K562 (cell line): ENCODE results near the gene RSF1. TPM values are rescaled to one million over a fixed set of nuclear protein-coding genes. Genes with fewer than 3 reads are reported as not detected.

ENCODE experiments used
- ATF7 ChIP-seq: fragments of 450-650 bp; IDR thresholded peaks from 2 replicates; pipeline ENCODE4 v1.7.1; 2014; ENCODE audit warnings: mild to moderate bottlenecking, moderate library complexity
- CBFB ChIP-seq: sonication (generic); formaldehyde crosslinking; IDR thresholded peaks from 2 replicates; pipeline ENCODE4 v1.4.0; 2020; ENCODE audit warnings: mild to moderate bottlenecking, missing genetic modification reagents
- CTBP1 ChIP-seq: fragments of 450-650 bp; IDR thresholded peaks from 2 replicates; pipeline ENCODE4 v1.6.1; 2016; ENCODE audit warnings: borderline replicate concordance
- DNMT1 ChIP-seq: fragments of 450-650 bp; IDR thresholded peaks from 2 replicates; pipeline ENCODE4 v1.6.1; 2016; ENCODE audit warnings: antibody characterized with exemption, mild to moderate bottlenecking
- GATA2 ChIP-seq: sonication (generic); formaldehyde crosslinking; IDR thresholded peaks from 2 replicates; pipeline ENCODE4 v1.4.0; 2020; ENCODE audit warnings: mild to moderate bottlenecking, missing genetic modification reagents
- MCM5 ChIP-seq: fragments of 450-650 bp; IDR thresholded peaks from 2 replicates; pipeline ENCODE4 v1.6.1; 2016; ENCODE audit warnings: low read depth
- RB1 ChIP-seq: fragments of 450-650 bp; IDR thresholded peaks from 2 replicates; pipeline ENCODE4 v1.6.1; 2017; ENCODE audit warnings: low read depth, mild to moderate bottlenecking
- RFX5 ChIP-seq: IDR thresholded peaks from 2 replicates; pipeline ENCODE4 v1.6.1; 2011; ENCODE audit warnings: low read depth, mild to moderate bottlenecking, improper control_type of control experiment, low read length
- SMARCA4 ChIP-seq: fragments of 450-650 bp; IDR thresholded peaks from 2 replicates; pipeline ENCODE4 v1.6.1; 2016
- YY1 ChIP-seq, 3 experiments: IDR thresholded peaks; 2 replicates each; pipeline ENCODE4 v1.6.1; 2011; ENCODE audit warnings: low read length in 2 of 3, mild to moderate bottlenecking in 2 of 3, moderate library complexity in 2 of 3, borderline replicate concordance in 1 of 3, control low read depth in 1 of 3, low read depth in 1 of 3; ENCODE audit not compliant: insufficient read depth in 3 of 3, insufficient replicate concordance in 2 of 3, control insufficient read depth in 1 of 3, insufficient read length in 1 of 3; ENCODE audit errors: extremely low read depth in 1 of 3
- ZNF780A ChIP-seq: fragments of 250-450 bp; sonication (Bioruptor Pico); IDR thresholded peaks from 2 replicates; pipeline ENCODE4 v1.5.0; 2021; ENCODE audit warnings: mild to moderate bottlenecking
- polyA plus RNA-seq, 8 experiments: library from polyadenylated mRNA; depleted of rRNA in 4 of 8; stranded (reverse) in 5 of 8; unstranded in 3 of 8; fragments of >200 nt; fragmentation: Nextera tagmentation in 2 of 8; fragmentation: Illumina TruSeq in 1 of 8; extraction: Ambion mirVana in 2 of 8; extraction: Trizol in 1 of 8; gene quantifications; 2 replicates each; pipeline versions ENCODE4 v1.2.1 to v1.2.3, GENCODE V29; 2011 to 2014; ENCODE audit warnings: inconsistent platforms in 1 of 8, missing spikeins in 1 of 8
- total RNA-seq, 7 experiments: library from RNA; depleted of rRNA in 6 of 7; stranded (reverse); fragments of >200 nt in 6 of 7; fragmentation: Illumina TruSeq in 2 of 7; extraction: Trizol in 2 of 7; gene quantifications; 2 replicates each; pipeline versions ENCODE4 v1.2.1 to v1.2.3, GENCODE V29; 2011 to 2021; ENCODE audit warnings: low replicate concordance in 1 of 7
- TF ChIP-seq, protein P1 (sequence below): sonication (generic); formaldehyde crosslinking; IDR thresholded peaks from 2 replicates; pipeline ENCODE4 v1.8.1; 2023; ENCODE audit warnings: mild to moderate bottlenecking, missing genetic modification reagents
- TF ChIP-seq, protein P2 (sequence below), 2 experiments: fragments of 450-650 bp in 1 of 2; sonication (generic) in 1 of 2; formaldehyde crosslinking in 1 of 2; IDR thresholded peaks in 1 of 2; conservative IDR thresholded peaks in 1 of 2; 2 replicates each; pipeline versions ENCODE4 v1.6.1 to v1.8.1; 2016 to 2023; ENCODE audit warnings: mild to moderate bottlenecking in 2 of 2, moderate library complexity in 2 of 2, inconsistent platforms in 1 of 2, missing genetic modification reagents in 1 of 2
- TF ChIP-seq, protein P3 (sequence below): fragments of 250-450 bp; sonication (Bioruptor Pico); IDR thresholded peaks from 2 replicates; pipeline ENCODE4 v1.5.0; 2020; ENCODE audit warnings: mild to moderate bottlenecking, borderline replicate concordance
- TF ChIP-seq, protein P4 (sequence below): sonication (generic); formaldehyde crosslinking; IDR thresholded peaks from 2 replicates; pipeline ENCODE4 v1.4.0; 2020; ENCODE audit warnings: mild to moderate bottlenecking, missing genetic modification reagents
- TF ChIP-seq, protein P5 (sequence below): sonication (generic); formaldehyde crosslinking; IDR thresholded peaks from 2 replicates; pipeline ENCODE4 v1.9.0; 2022; ENCODE audit warnings: mild to moderate bottlenecking, missing genetic modification reagents

Gene RSF1
- total and polyA plus RNA-seq, 9 of the 15 experiments (the other 6 are each of a cell fraction or from before 2014, with no cell fraction given) = 9.7 to 63.6 (median 42.8) TPM

DNA sequence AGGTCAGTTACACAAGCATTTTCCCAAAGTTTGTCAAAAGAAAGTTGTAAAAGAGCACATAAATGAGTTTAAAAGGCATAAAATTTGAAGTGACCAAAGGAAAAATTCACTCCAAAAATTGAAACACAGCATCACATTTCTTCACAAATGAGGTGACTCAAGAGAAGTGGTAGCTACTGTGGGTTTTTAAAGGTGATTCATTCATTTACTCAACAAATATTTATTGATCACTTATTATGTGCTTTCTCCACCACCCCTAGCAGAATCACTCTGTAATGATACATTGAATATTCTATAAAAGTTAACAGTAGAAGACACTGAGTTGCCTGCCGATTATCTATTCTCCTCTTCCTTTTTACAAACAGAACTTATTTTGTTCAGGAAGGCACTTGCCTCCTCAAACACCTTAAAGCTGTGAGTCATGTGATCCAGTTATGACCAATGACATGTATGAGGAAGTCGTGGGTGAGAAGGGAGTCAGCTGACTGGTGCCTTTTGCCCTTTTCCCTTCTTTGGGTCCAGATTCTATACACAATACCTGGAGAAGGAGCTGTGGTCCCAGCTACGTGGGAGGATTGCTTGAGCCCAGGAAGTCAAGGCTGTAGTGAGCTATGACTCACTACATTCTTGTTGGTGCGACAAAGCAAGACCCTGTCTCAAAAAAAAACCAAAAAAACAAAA is 115.2 kb downstream of the RSF1 start (continued):
- TF ChIP-seq, protein P1, sequence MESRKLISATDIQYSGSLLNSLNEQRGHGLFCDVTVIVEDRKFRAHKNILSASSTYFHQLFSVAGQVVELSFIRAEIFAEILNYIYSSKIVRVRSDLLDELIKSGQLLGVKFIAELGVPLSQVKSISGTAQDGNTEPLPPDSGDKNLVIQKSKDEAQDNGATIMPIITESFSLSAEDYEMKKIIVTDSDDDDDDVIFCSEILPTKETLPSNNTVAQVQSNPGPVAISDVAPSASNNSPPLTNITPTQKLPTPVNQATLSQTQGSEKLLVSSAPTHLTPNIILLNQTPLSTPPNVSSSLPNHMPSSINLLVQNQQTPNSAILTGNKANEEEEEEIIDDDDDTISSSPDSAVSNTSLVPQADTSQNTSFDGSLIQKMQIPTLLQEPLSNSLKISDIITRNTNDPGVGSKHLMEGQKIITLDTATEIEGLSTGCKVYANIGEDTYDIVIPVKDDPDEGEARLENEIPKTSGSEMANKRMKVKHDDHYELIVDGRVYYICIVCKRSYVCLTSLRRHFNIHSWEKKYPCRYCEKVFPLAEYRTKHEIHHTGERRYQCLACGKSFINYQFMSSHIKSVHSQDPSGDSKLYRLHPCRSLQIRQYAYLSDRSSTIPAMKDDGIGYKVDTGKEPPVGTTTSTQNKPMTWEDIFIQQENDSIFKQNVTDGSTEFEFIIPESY (CRISPR knock-in tag) = no peak
- TF ChIP-seq GATA2 (CRISPR knock-in tag) (no peak), RB1 (no peak), CBFB (CRISPR knock-in tag) (no peak), CTBP1 (no peak), YY1 (IDR thresholded peaks at IDR 0.05; ENCODE audit: borderline replicate concordance in 1 of 3, control insufficient read depth in 1 of 3, extremely low read depth in 1 of 3, insufficient read depth in 3 of 3, insufficient read length in 1 of 3, insufficient replicate concordance in 2 of 3, low read depth in 1 of 3, low read length in 2 of 3) (no peak), ZNF780A (no peak), SMARCA4 (peak; percentile 76), ATF7 (no peak), MCM5 (no peak), DNMT1 (no peak), RFX5 (no peak)
- TF ChIP-seq, protein P2, sequence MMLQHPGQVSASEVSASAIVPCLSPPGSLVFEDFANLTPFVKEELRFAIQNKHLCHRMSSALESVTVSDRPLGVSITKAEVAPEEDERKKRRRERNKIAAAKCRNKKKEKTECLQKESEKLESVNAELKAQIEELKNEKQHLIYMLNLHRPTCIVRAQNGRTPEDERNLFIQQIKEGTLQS (IDR thresholded peaks at IDR 0.05) = peak; percentile 77; the same call in 1 of the 2 replicates
- TF ChIP-seq, protein P2 (CRISPR knock-in tag; conservative IDR thresholded peaks at IDR 0.05) = no peak
- TF ChIP-seq, protein P3, sequence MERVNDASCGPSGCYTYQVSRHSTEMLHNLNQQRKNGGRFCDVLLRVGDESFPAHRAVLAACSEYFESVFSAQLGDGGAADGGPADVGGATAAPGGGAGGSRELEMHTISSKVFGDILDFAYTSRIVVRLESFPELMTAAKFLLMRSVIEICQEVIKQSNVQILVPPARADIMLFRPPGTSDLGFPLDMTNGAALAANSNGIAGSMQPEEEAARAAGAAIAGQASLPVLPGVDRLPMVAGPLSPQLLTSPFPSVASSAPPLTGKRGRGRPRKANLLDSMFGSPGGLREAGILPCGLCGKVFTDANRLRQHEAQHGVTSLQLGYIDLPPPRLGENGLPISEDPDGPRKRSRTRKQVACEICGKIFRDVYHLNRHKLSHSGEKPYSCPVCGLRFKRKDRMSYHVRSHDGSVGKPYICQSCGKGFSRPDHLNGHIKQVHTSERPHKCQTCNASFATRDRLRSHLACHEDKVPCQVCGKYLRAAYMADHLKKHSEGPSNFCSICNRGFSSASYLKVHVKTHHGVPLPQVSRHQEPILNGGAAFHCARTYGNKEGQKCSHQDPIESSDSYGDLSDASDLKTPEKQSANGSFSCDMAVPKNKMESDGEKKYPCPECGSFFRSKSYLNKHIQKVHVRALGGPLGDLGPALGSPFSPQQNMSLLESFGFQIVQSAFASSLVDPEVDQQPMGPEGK (CRISPR knock-in tag) = no peak
- TF ChIP-seq, protein P4, sequence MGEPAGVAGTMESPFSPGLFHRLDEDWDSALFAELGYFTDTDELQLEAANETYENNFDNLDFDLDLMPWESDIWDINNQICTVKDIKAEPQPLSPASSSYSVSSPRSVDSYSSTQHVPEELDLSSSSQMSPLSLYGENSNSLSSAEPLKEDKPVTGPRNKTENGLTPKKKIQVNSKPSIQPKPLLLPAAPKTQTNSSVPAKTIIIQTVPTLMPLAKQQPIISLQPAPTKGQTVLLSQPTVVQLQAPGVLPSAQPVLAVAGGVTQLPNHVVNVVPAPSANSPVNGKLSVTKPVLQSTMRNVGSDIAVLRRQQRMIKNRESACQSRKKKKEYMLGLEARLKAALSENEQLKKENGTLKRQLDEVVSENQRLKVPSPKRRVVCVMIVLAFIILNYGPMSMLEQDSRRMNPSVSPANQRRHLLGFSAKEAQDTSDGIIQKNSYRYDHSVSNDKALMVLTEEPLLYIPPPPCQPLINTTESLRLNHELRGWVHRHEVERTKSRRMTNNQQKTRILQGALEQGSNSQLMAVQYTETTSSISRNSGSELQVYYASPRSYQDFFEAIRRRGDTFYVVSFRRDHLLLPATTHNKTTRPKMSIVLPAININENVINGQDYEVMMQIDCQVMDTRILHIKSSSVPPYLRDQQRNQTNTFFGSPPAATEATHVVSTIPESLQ (CRISPR knock-in tag) = no peak
- TF ChIP-seq, protein P5, sequence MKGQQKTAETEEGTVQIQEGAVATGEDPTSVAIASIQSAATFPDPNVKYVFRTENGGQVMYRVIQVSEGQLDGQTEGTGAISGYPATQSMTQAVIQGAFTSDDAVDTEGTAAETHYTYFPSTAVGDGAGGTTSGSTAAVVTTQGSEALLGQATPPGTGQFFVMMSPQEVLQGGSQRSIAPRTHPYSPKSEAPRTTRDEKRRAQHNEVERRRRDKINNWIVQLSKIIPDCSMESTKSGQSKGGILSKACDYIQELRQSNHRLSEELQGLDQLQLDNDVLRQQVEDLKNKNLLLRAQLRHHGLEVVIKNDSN (CRISPR knock-in tag) = peak; percentile 89
